SK-N-MC (cell line): Measurements from ENCODE around the gene DOCK1.

Experiments
- DNase-seq: peaks from one replicate; pipeline ENCODE4 v3.0.0-alpha.2; 2011; ENCODE audit warnings: low read depth, low spot score
- H3K27ac ChIP-seq: fragments of 200-600 bp; sonication (generic); 2 replicates; pipeline ENCODE4 v1.5.1; 2016; ENCODE audit warnings: mixed run types
- H3K36me3 ChIP-seq: fragments of 200-600 bp; sonication (generic); 2 replicates; pipeline ENCODE4 v1.6.1; 2017; ENCODE audit warnings: antibody characterized with exemption, low read length, mixed read lengths; ENCODE audit not compliant: insufficient read depth
- H3K4me3 ChIP-seq: fragments of 200-600 bp; sonication (generic); 2 replicates; pipeline ENCODE4 v1.5.1; 2016
- H3K9ac ChIP-seq: fragments of 200-600 bp; sonication (generic); 2 replicates; pipeline ENCODE4 v1.8.0; 2017; ENCODE audit warnings: mixed run types, mixed read lengths; ENCODE audit not compliant: insufficient read length
- H3K9me3 ChIP-seq: fragments of 200-600 bp; sonication (generic); 2 replicates; pipeline ENCODE4 v1.6.1; 2017; ENCODE audit warnings: low read depth, mild to moderate bottlenecking, antibody characterized with exemption, low read length, moderate library complexity, mixed read lengths
- EZH2 ChIP-seq: fragments of 200-600 bp; sonication (generic); IDR thresholded peaks from one replicate; pipeline ENCODE4 v1.6.1; 2017; ENCODE audit warnings: antibody characterized with exemption
- FOXP2 ChIP-seq: optimal IDR thresholded peaks from 2 replicates; pipeline ENCODE3; 2011; ENCODE audit warnings: mild to moderate bottlenecking, moderate library complexity; ENCODE audit not compliant: insufficient read depth; ENCODE audit errors: extremely low read length, control extremely low read depth
- POLR2AphosphoS5 ChIP-seq: IDR thresholded peaks from 2 replicates; pipeline ENCODE4 v1.6.1; 2012; ENCODE audit warnings: mild to moderate bottlenecking, low read depth, low read length, borderline replicate concordance

The DOCK1 gene

DNA sequence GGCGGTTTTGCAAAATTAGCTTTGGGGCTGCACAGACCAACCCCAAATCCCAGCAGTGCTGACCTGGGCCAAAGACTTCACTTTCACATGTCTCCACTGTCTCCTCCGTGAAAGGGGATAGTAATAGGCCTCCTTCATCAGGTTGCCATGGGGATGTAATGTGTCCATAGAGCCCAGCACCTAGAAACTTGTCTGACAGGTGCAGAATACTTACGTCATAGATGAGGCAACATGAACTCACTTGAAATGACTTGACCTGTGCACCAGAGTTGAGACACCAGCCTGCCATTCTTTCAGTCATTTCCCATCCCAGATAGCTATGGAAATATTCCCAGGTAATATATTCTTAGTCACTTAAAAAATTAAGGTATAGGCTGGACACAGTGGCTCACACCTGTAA, 196.9 kb downstream of the DOCK1 start:
- TF ChIP-seq EZH2 (no peak), FOXP2 (no peak), POLR2AphosphoS5 (no peak)
- no peaks in the 10 kb centered on the region for H3K9me3 ChIP-seq
- DNase-seq, result no peak

DNA sequence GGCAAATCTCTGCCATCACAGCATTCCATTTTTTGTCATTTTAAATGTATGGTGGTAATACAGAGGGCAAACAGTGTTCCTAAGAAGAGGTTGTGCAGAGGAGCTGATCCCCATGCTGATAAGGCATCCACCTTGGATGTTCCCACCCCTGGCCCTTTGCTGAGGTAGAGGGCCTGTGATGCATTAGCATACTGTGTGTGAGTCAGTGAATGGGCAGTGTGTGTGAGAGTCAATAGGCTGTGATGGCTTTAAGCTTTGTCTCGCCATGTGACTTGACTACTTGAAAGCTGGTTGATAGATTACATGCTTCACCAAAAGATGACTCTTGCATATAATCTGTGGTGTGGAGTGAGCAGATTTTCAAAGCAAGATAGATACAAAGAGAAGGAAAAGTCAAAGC, 209.9 kb downstream of the DOCK1 start:
- H3K36me3 ChIP-seq, result no peaks in the 10 kb centered on the region
- TF ChIP-seq EZH2 (no peak), POLR2AphosphoS5 (no peak), FOXP2 (no peak)
- H3K27ac ChIP-seq, result no peak overlapping the region
- no peaks in the 10 kb centered on the region for H3K9me3 ChIP-seq
- no peak for DNase-seq
- H3K4me3 ChIP-seq, result no peak overlapping the region
- H3K9ac ChIP-seq, result no peak overlapping the region

More for the DNA sequence above, 196.9 kb downstream of the DOCK1 start:
- Histone ChIP-seq H3K27ac (no peak overlapping the region), H3K4me3 (no peak overlapping the region), H3K9ac (no peak overlapping the region), H3K36me3 (no peaks in the 10 kb centered on the region)

DNA sequence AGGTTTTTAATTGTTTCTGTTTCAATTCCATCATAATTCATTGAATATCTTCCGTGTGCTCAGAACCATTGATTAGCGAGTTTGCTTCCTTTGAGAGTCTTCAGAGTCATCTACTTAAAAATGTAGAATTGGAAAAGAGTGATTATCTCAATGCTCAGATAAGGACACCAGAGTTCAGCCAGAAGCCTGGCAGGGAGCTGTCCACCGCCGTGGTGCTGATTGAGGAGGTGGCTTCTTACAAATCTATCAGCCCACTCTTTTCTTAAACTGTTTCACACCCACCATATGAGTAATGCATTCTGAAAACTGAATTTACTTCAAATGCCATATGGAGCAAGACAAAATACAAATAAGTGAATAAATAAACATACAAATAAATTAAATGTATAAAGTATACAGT, 211.9 kb downstream of the DOCK1 start:
- no peaks in the 10 kb centered on the region for H3K9me3 ChIP-seq
- H3K27ac ChIP-seq, result no peak overlapping the region
- H3K4me3 ChIP-seq, result no peak overlapping the region
- no peaks in the 10 kb centered on the region for H3K36me3 ChIP-seq
- TF ChIP-seq POLR2AphosphoS5 (no peak), FOXP2 (no peak), EZH2 (no peak)
- H3K9ac ChIP-seq, result no peak overlapping the region
- no peak for DNase-seq

DNA sequence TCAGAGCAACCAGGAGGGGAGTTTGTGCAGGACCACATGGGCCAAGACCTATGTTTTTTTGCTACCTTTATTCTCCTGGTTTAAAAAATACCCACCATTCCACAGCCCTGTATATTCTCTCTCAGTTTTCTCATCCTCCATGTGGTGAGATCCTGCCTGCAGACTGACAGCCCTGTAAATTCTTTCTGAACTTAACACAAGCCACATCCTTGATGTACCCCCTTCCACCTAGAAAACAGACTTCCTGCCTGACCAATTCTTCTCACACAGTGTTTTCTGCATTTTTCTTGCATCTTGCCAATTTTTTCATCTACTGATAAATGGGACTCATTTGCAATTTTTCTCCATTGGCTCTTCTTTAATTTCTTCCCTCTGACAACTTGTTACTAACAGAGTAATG, 212.8 kb downstream of the DOCK1 start:
- Histone ChIP-seq H3K9me3 (no peaks in the 10 kb centered on the region), H3K4me3 (no peak overlapping the region), H3K9ac (no peak overlapping the region), H3K36me3 (no peaks in the 10 kb centered on the region), H3K27ac (no peak overlapping the region)
- no peak for DNase-seq
- TF ChIP-seq EZH2 (no peak), POLR2AphosphoS5 (no peak), FOXP2 (no peak)

DNA sequence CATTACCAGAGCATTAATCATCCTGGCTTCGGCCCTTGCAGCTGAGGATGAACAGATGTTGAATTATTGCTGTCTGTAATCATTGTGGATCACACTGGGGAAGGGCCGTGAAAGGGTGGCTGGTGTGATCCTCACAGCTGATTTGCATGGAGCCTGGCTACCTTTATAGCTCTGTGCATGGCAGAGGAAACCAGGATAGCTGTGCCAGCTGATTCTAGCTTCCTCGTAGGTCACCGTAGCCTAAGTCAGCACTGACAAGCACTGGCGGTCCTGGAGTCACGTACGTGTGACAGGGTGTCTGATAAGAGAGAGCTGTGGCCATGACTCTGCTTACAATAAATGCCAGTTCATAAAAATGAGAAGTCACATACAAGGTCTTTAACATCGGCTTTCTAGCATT, 214.7 kb downstream of the DOCK1 start:
- TF ChIP-seq FOXP2 (no peak), EZH2 (no peak), POLR2AphosphoS5 (no peak)
- no peaks in the 10 kb centered on the region for H3K36me3 ChIP-seq
- DNase-seq, result no peak
- no peaks in the 10 kb centered on the region for H3K9me3 ChIP-seq
- H3K4me3 ChIP-seq, result no peak overlapping the region
- H3K9ac ChIP-seq, result no peak overlapping the region
- H3K27ac ChIP-seq, result no peak overlapping the region

DNA sequence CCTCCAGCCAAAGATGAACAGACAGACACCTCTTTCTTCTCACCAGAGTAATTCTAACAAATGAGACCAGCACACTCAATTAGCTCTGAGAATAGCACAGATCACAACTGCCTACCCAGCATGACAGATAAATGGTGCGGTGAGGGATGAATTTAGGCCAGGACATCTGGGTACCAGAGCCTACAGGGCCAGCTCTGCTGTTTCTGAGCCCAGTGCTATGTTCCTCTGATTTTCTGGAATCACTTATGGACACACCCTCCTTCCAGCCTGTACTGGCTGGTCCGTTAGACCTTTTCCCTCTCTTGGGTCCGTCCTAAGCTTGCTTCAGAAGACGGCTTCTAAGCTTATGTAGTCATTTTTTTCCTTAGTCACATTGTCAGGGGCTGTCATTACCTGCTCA, 217.6 kb downstream of the DOCK1 start:
- no peak for TF ChIP-seq FOXP2
- no peak for TF ChIP-seq EZH2
- no peak for TF ChIP-seq POLR2AphosphoS5
- Histone ChIP-seq H3K9ac (no peak overlapping the region), H3K27ac (no peak overlapping the region), H3K4me3 (no peak overlapping the region), H3K36me3 (no peaks in the 10 kb centered on the region), H3K9me3 (no peaks in the 10 kb centered on the region)
- DNase-seq, result no peak

DNA sequence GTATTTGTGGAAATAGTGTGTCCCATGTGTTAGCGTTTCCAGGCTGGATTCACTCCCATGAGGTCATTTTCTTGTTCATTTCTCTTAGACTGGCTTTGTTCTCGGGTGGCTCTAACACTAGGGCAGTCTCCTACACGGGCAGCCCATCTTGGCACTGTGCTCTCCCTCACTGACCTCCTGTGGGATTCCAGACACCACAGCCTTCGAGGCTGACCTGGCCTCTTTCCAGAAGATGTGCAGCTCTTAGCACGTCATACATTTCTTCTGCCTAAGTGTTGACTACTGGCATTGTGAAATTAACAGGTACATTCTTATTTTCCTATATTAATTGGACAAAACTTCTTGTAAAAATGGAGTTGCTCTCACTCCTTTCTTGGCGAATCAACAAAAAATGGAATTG, 218.4 kb downstream of the DOCK1 start:
- Histone ChIP-seq H3K27ac (no peak overlapping the region), H3K9ac (no peak overlapping the region), H3K9me3 (no peaks in the 10 kb centered on the region), H3K36me3 (no peaks in the 10 kb centered on the region), H3K4me3 (no peak overlapping the region)
- DNase-seq, result no peak
- TF ChIP-seq EZH2 (no peak), FOXP2 (no peak), POLR2AphosphoS5 (no peak)

DNA sequence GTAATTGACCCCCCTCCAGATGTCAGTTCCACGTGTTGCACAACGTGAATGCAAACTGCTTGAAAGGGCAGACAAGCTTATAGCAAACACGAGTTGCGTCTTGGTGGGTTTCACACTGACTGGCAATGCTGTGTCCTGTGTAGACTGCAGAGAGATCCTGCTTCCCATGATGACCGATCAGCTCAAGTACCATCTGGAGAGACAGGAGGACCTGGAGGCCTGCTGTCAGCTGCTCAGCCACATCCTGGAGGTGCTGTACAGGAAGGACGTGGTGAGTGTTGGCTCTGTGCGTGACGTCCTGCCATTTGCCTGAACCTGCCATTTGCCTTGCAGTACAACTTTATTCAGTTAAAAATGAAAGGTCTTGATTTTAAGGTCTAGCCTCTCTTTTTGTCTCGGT, 220.1 kb downstream of the DOCK1 start:
- Histone ChIP-seq H3K27ac (no peak overlapping the region), H3K9ac (no peak overlapping the region), H3K9me3 (no peaks in the 10 kb centered on the region), H3K4me3 (no peak overlapping the region), H3K36me3 (no peaks in the 10 kb centered on the region)
- no peak for DNase-seq
- TF ChIP-seq POLR2AphosphoS5, result no peak
- no peak for TF ChIP-seq FOXP2
- no peak for TF ChIP-seq EZH2

DNA sequence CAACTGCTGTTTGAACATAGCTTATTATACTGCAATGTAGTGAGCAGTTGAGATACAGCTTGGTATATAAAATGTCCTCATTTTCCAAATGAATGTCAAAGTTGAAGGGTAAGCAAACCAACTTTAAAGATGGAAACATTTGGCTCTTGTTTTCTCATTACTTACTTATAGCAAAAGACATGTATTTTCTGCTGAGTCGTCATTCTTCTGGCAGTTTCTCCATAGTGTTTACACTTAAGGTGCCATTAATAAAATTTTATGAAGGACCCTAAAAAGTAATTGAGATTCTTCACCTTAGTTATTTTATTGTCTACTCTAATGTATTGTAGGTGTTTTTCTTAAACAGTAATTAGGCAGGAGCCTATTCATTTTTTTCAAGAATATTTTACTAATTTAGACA, 222.6 kb downstream of the DOCK1 start:
- no peak for DNase-seq
- H3K4me3 ChIP-seq, result no peak overlapping the region
- H3K36me3 ChIP-seq, result no peaks in the 10 kb centered on the region
- H3K27ac ChIP-seq, result no peak overlapping the region
- no peaks in the 10 kb centered on the region for H3K9me3 ChIP-seq
- no peak for TF ChIP-seq FOXP2
- no peak for TF ChIP-seq POLR2AphosphoS5
- no peak for TF ChIP-seq EZH2
- no peak overlapping the region for H3K9ac ChIP-seq
